ENCODE data around the gene S100A11.
"Not testable (repeated sequence)": the region's sequence is repeated elsewhere in the genome, so short reads cannot be mapped to it uniquely, and the experiment has no call there.

S100A11 gene

GRCh38 chr1:152036267-152037216 lies at the start of gene S100A11:
TSS of gene S100A11 (minus strand) at chr1:152037004. CDS start at chr1:152036915, 89 bp downstream.
- peak; percentile 74 to 80 for DNase-seq

GRCh38 chr1:152084853-152085252 lies 48.0 kb upstream of the S100A11 start:
- DNase-seq = no peak

GRCh38 chr1:152081026-152081425 lies 44.2 kb upstream of the S100A11 start:
- DNase-seq = not testable (repeated sequence)

GRCh38 chr1:152080494-152080893 lies 43.7 kb upstream of the S100A11 start:
- not testable (repeated sequence) for DNase-seq

- DNase-seq = no peak
Observed at GRCh38 chr1:152078831-152079441, 42.1 kb upstream of the S100A11 start.

GRCh38 chr1:152072311-152072710 lies 35.5 kb upstream of the S100A11 start:
- DNase-seq = no peak

- DNase-seq = no peak
Observed at GRCh38 chr1:152071123-152071522, 34.3 kb upstream of the S100A11 start.

- no peak for DNase-seq
Observed at GRCh38 chr1:152067929-152068328, 31.1 kb upstream of the S100A11 start.

- no peak for DNase-seq
Observed at GRCh38 chr1:152067150-152067549, 30.3 kb upstream of the S100A11 start.

- no peak for DNase-seq
Observed at GRCh38 chr1:152061952-152062351, 25.1 kb upstream of the S100A11 start.

- no peak for DNase-seq
Observed at GRCh38 chr1:152053375-152053774, 16.6 kb upstream of the S100A11 start.

GRCh38 chr1:152052606-152053005 lies 15.8 kb upstream of the S100A11 start:
- peak; percentile 79 to 83 for DNase-seq

- no peak for DNase-seq
Observed at GRCh38 chr1:152050886-152051675, 14.3 kb upstream of the S100A11 start.

- no peak for DNase-seq
Observed at GRCh38 chr1:152049291-152050083, 12.7 kb upstream of the S100A11 start.

GRCh38 chr1:152048416-152049009 lies 11.7 kb upstream of the S100A11 start:
- peak; percentile 70 to 80 for DNase-seq

- peak; percentile 89 to 92 for DNase-seq
Observed at GRCh38 chr1:152047730-152048415, 11.1 kb upstream of the S100A11 start.

GRCh38 chr1:152047413-152047729 lies 10.6 kb upstream of the S100A11 start:
- no peak for DNase-seq

GRCh38 chr1:152044386-152044785 lies 7.6 kb upstream of the S100A11 start:
- no peak for DNase-seq

- DNase-seq = no peak
Observed at GRCh38 chr1:152043870-152044269, 7.1 kb upstream of the S100A11 start.

GRCh38 chr1:152042030-152042429 lies 5.2 kb upstream of the S100A11 start:
- DNase-seq = no peak

GRCh38 chr1:152039886-152040285 lies 3.1 kb upstream of the S100A11 start:
- no peak for DNase-seq

GRCh38 chr1:152039461-152039860 lies 2.7 kb upstream of the S100A11 start:
- no peak for DNase-seq

Measured in CD4-positive, alpha-beta T cell treated with Interleukin-1 beta for 1 hour (primary cell).